Endothelial cell of umbilical vein (primary cell): Measurements from ENCODE around the gene ARL8A. TPM values are rescaled to one million over a fixed set of nuclear protein-coding genes. Genes with fewer than 3 reads are reported as not detected.

Source experiments
- BruUV-seq: library from RNA; stranded (reverse); fragments of 400-500 nt; replicated peaks from 2 replicates; lab custom pipeline; 2021; lab: Mats Ljungman, UMichigan
- CTCF ChIA-PET: fragments of 300-600, 350-600 bp; sonication (Branson Sonifier 250); formaldehyde crosslinking; loops from one replicate; lab custom pipeline; 2021; ENCODE audit warnings: antibody characterized with exemption, inconsistent platforms; lab: Charles Lee
- POLR2A ChIA-PET: fragments of 300-600, 350-600 bp; sonication (Branson Sonifier 250); formaldehyde crosslinking; loops from one replicate; lab custom pipeline; 2021; ENCODE audit warnings: antibody characterized with exemption, inconsistent platforms; lab: Charles Lee
- DNase-seq: peaks from one replicate; pipeline ENCODE4 v3.0.0-alpha.2; 2011; ENCODE audit warnings: low read depth, low spot score
- FAIRE-seq: peaks from 2 replicates; lab custom pipeline; 2011; peaks lifted over from hg19 to GRCh38; lab: Jason Lieb, UNC
- H2AFZ ChIP-seq: 2 replicates; pipeline ENCODE4 v1.6.0; 2012; ENCODE audit warnings: low read depth, low read length, control low read depth, inconsistent platforms
- H3K27ac ChIP-seq: 2 replicates; pipeline ENCODE4 v1.5.1; 2011; ENCODE audit warnings: low read depth, mild to moderate bottlenecking, control low read depth, low read length, moderate library complexity; ENCODE audit not compliant: insufficient read depth
- H3K27me3 ChIP-seq, 2 experiments: 2 replicates each; pipeline versions ENCODE4 v1.6.0 to v1.6.1; 2011; ENCODE audit warnings: low read length in 2 of 2, mixed read lengths in 1 of 2; ENCODE audit not compliant: control insufficient read depth in 2 of 2, insufficient read depth in 2 of 2
- H3K36me3 ChIP-seq, 2 experiments: 2 replicates in 1 of 2; 3 replicates in 1 of 2; pipeline ENCODE4 v1.5.1; 2011; ENCODE audit warnings: low read length in 2 of 2, mild to moderate bottlenecking in 1 of 2, moderate library complexity in 1 of 2; ENCODE audit not compliant: control insufficient read depth in 2 of 2, insufficient read depth in 2 of 2; ENCODE audit errors: extremely low read depth in 1 of 2
- H3K4me1 ChIP-seq: 3 replicates; pipeline ENCODE4 v1.5.1; 2011; ENCODE audit warnings: mild to moderate bottlenecking, low read length; ENCODE audit not compliant: control insufficient read depth, insufficient read depth; ENCODE audit errors: extremely low read depth
- H3K4me2 ChIP-seq: 2 replicates; pipeline ENCODE4 v1.6.1; 2011; ENCODE audit warnings: low read length, control low read depth, mixed read lengths; ENCODE audit not compliant: insufficient read depth
- H3K4me3 ChIP-seq, 3 experiments: fragments of 200-600 bp in 1 of 3; sonication (generic), shearing (Covaris generic) in 1 of 3; replicated peaks in 1 of 3; 2 replicates each; pipeline ENCODE4 v1.5.1; 2011 to 2016; ENCODE audit warnings: control low read depth in 3 of 3, low read length in 3 of 3, mild to moderate bottlenecking in 2 of 3, inconsistent platforms in 1 of 3, low read depth in 1 of 3, moderate library complexity in 1 of 3; ENCODE audit not compliant: insufficient read depth in 1 of 3
- H3K79me2 ChIP-seq: 2 replicates; pipeline ENCODE4 v1.6.0; 2012; ENCODE audit warnings: low read length, inconsistent platforms; ENCODE audit not compliant: control insufficient read depth, insufficient read depth
- H3K9ac ChIP-seq: replicated peaks from 2 replicates; pipeline ENCODE3; 2011; ENCODE audit warnings: low read length, control low read depth; ENCODE audit not compliant: insufficient read depth; ENCODE audit errors: extremely low read depth
- H3K9me1 ChIP-seq: replicated peaks from 3 replicates; pipeline ENCODE4 v1.6.0; 2011; ENCODE audit warnings: mild to moderate bottlenecking, low read length; ENCODE audit not compliant: control insufficient read depth, insufficient read depth; ENCODE audit errors: extremely low read depth
- H3K9me3 ChIP-seq: replicated peaks from 2 replicates; pipeline ENCODE4 v1.5.1; 2012; ENCODE audit warnings: low read length, inconsistent platforms; ENCODE audit not compliant: control insufficient read depth, insufficient read depth
- H4K20me1 ChIP-seq: replicated peaks from 2 replicates; pipeline ENCODE3; 2011; ENCODE audit warnings: mild to moderate bottlenecking, low read length; ENCODE audit not compliant: control insufficient read depth, insufficient read depth; ENCODE audit errors: extremely low read depth
- EZH2 ChIP-seq: IDR thresholded peaks from 2 replicates; pipeline ENCODE4 v1.6.1; 2012; ENCODE audit warnings: borderline replicate concordance, low read depth, mild to moderate bottlenecking, moderate library complexity, low read length, inconsistent platforms; ENCODE audit not compliant: severe bottlenecking
- FOS ChIP-seq: IDR thresholded peaks from 2 replicates; pipeline ENCODE4 v1.6.1; 2011; ENCODE audit warnings: mild to moderate bottlenecking, low read length, moderate library complexity, borderline replicate concordance; ENCODE audit not compliant: insufficient read depth
- GATA2 ChIP-seq: IDR thresholded peaks from 2 replicates; pipeline ENCODE4 v1.7.0; 2011; ENCODE audit warnings: low read depth, mild to moderate bottlenecking, moderate library complexity, mixed read lengths, low read length; ENCODE audit not compliant: insufficient read length, insufficient read depth
- JUN ChIP-seq: IDR thresholded peaks from 2 replicates; pipeline ENCODE4 v1.6.1; 2011; ENCODE audit warnings: borderline replicate concordance, low read depth; ENCODE audit not compliant: insufficient read length, insufficient read depth
- MYC ChIP-seq: IDR thresholded peaks from one replicate; pipeline ENCODE4 v1.6.1; 2011; ENCODE audit warnings: mild to moderate bottlenecking, low read depth, low read length
- POLR2A ChIP-seq: IDR thresholded peaks from 2 replicates; pipeline ENCODE4 v1.6.1; 2012; ENCODE audit warnings: low read depth, mild to moderate bottlenecking, control low read depth, low read length
- POLR2AphosphoS5 ChIP-seq: IDR thresholded peaks from 2 replicates; pipeline ENCODE4 v1.6.1; 2012; ENCODE audit warnings: low read depth, mild to moderate bottlenecking, control low read depth, low read length, moderate library complexity; ENCODE audit not compliant: insufficient read depth
- dilution Hi-C: fragments of 300-500 bp; cut with MboI; formaldehyde crosslinking; loops from one replicate; pipeline ENCODE4 v1.15.0; 2019; ENCODE audit warnings: low sequenced_read_pairs; ENCODE audit not compliant: extremely low pct_ligation_motif_present
- intact Hi-C: fragments of 100-400 bp; cut with micrococcal nuclease; formaldehyde crosslinking; loops from one replicate; pipeline ENCODE4 v1.10.0; 2022
- polyA plus RNA-seq, 4 experiments: library from polyadenylated mRNA; depleted of rRNA in 3 of 4; stranded (reverse) in 3 of 4; unstranded in 1 of 4; fragments of >200 nt; gene quantifications; 2 replicates each; pipeline versions ENCODE4 v1.2.1 to v1.2.3, GENCODE V29; 2011 to 2012; ENCODE audit warnings: missing spikeins in 1 of 4
- total RNA-seq: library from RNA; stranded (reverse); gene quantifications from 2 replicates; pipeline ENCODE4 v1.2.3, GENCODE V29; 2021
- TF ChIP-seq, protein P1 (sequence below), 2 donors: IDR thresholded peaks; 1 replicate in 1 of 2; 2 replicates in 1 of 2; pipeline ENCODE4 v1.5.1; 2011; ENCODE audit warnings: low read length in 2 of 2, mild to moderate bottlenecking in 2 of 2, moderate library complexity in 2 of 2, control low read depth in 1 of 2, inconsistent platforms in 1 of 2, low read depth in 1 of 2; ENCODE audit not compliant: insufficient read depth in 1 of 2; ENCODE audit errors: extremely low read depth in 1 of 2
- TF ChIP-seq, protein P2 (sequence below): IDR thresholded peaks from 2 replicates; pipeline ENCODE4 v1.6.1; 2011; ENCODE audit not compliant: insufficient read depth, insufficient read length

Gene ARL8A
- total and polyA plus RNA-seq, 2 donors (not counting 3 experiments of a cell fraction or from before 2014, with no cell fraction given), result 54.3 to 69.5 TPM

GRCh38 chr1:202182040-202182877 lies 37.7 kb upstream of the ARL8A start:
- no peaks in the 10 kb centered on the region for H3K36me3 ChIP-seq
- H2AFZ ChIP-seq, result no peak overlapping the region
- FAIRE-seq (no peak), DNase-seq (no peak)
- no peaks in the 10 kb centered on the region for H3K79me2 ChIP-seq
- no peaks in the 10 kb centered on the region for H3K9me1 ChIP-seq
- no peak overlapping the region for H3K9ac ChIP-seq
- TF ChIP-seq FOS (no peak), JUN (no peak), GATA2 (no peak), EZH2 (no peak), MYC (no peak), POLR2AphosphoS5 (no peak), POLR2A (no peak)
- TF ChIP-seq, protein P1, sequence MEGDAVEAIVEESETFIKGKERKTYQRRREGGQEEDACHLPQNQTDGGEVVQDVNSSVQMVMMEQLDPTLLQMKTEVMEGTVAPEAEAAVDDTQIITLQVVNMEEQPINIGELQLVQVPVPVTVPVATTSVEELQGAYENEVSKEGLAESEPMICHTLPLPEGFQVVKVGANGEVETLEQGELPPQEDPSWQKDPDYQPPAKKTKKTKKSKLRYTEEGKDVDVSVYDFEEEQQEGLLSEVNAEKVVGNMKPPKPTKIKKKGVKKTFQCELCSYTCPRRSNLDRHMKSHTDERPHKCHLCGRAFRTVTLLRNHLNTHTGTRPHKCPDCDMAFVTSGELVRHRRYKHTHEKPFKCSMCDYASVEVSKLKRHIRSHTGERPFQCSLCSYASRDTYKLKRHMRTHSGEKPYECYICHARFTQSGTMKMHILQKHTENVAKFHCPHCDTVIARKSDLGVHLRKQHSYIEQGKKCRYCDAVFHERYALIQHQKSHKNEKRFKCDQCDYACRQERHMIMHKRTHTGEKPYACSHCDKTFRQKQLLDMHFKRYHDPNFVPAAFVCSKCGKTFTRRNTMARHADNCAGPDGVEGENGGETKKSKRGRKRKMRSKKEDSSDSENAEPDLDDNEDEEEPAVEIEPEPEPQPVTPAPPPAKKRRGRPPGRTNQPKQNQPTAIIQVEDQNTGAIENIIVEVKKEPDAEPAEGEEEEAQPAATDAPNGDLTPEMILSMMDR (IDR thresholded peaks at IDR 0.05; ENCODE audit: extremely low read depth in 1 of 2, insufficient read depth in 1 of 2, low read depth in 1 of 2, low read length in 2 of 2), result no peak
- TF ChIP-seq, protein P2, sequence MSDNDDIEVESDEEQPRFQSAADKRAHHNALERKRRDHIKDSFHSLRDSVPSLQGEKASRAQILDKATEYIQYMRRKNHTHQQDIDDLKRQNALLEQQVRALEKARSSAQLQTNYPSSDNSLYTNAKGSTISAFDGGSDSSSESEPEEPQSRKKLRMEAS, result no peak
- POLR2A ChIA-PET, result no interaction called here
- CTCF ChIA-PET, result interaction anchor here (1.3 to 2.1 kb wide), 2 partner anchors 11 to 28 kb away, joined by 6 read pairs; partner anchors contain the start of gene LGR6
- no peaks in the 10 kb centered on the region for H4K20me1 ChIP-seq
- H3K4me2 ChIP-seq, result no peak overlapping the region
- H3K4me3 ChIP-seq, result no peak overlapping the region
- H3K27ac ChIP-seq, result no peak overlapping the region
- dilution Hi-C loops (no loop called here), intact Hi-C loops (no loop called here)
- H3K4me1 ChIP-seq, result no peaks in the 10 kb centered on the region
- BruUV-seq, result no TSS peak
- no peaks in the 10 kb centered on the region for H3K9me3 ChIP-seq
- H3K27me3 ChIP-seq, result peaks cover 8 to 13% of the 10 kb centered on the region in 2 experiments
